WTC11 (cell line): Measurements from ENCODE around the gene VGF. TPM values are rescaled to one million over a fixed set of nuclear protein-coding genes. Genes with fewer than 3 reads are reported as not detected.

Experiments used
- ATAC-seq: fragments of 200-7000 bp; cut with Tn5 transposase; 2 replicates; pipeline ENCODE4 v1.10.0; 2021; ENCODE audit warnings: mild to moderate bottlenecking, moderate library complexity
- CTCF ChIA-PET: fragments of 300-600 bp; sonication (Branson Sonifier 250); formaldehyde crosslinking; loops from one replicate; lab custom pipeline; 2021; ENCODE audit warnings: antibody characterized with exemption; lab: Charles Lee
- POLR2A ChIA-PET: fragments of 350-600 bp; sonication (Branson Sonifier 250); formaldehyde crosslinking; loops from one replicate; lab custom pipeline; 2021; ENCODE audit warnings: antibody characterized with exemption; lab: Charles Lee
- DNase-seq: peaks from one replicate; pipeline ENCODE4 v3.0.0; 2021; ENCODE audit warnings: low spot score
- H3K27ac Mint-ChIP-seq: 2 replicates; pipeline ENCODE4 v1.8.0; 2021; ENCODE audit warnings: mixed read lengths
- H3K27me3 Mint-ChIP-seq: 2 replicates; pipeline ENCODE4 v1.8.0; 2021; ENCODE audit warnings: low read depth, mild to moderate bottlenecking, moderate library complexity, mixed read lengths
- H3K36me3 Mint-ChIP-seq: 2 replicates; pipeline ENCODE4 v1.8.0; 2021; ENCODE audit warnings: mixed read lengths
- H3K4me1 Mint-ChIP-seq: 2 replicates; pipeline ENCODE4 v1.8.0; 2022; ENCODE audit warnings: mixed read lengths
- H3K4me3 Mint-ChIP-seq: 2 replicates; pipeline ENCODE4 v1.8.0; 2021; ENCODE audit warnings: mild to moderate bottlenecking, moderate library complexity, mixed read lengths
- H3K9me3 Mint-ChIP-seq: 2 replicates; pipeline ENCODE4 v1.8.0; 2021; ENCODE audit warnings: mixed read lengths
- ATF2 ChIP-seq: sonication (generic); formaldehyde crosslinking; IDR thresholded peaks from 2 replicates; pipeline ENCODE4 v1.8.1; 2022; ENCODE audit warnings: low read depth, missing genetic modification reagents, borderline replicate concordance
- ATF3 ChIP-seq: sonication (generic); formaldehyde crosslinking; conservative IDR thresholded peaks from 2 replicates; pipeline ENCODE4 v1.8.1; 2022; ENCODE audit warnings: mild to moderate bottlenecking, missing genetic modification reagents
- CDX4 ChIP-seq: fragments of 250-450 bp; sonication (Bioruptor Pico); IDR thresholded peaks from 2 replicates; pipeline ENCODE4 v1.9.0; 2021; ENCODE audit warnings: moderate library complexity, mild to moderate bottlenecking, inconsistent platforms, borderline replicate concordance
- ETV6 ChIP-seq: sonication (generic); formaldehyde crosslinking; IDR thresholded peaks from 2 replicates; pipeline ENCODE4 v1.8.1; 2022; ENCODE audit warnings: mild to moderate bottlenecking, missing genetic modification reagents
- FOXJ3 ChIP-seq: sonication (generic); formaldehyde crosslinking; IDR thresholded peaks from 2 replicates; pipeline ENCODE4 v1.9.0; 2021; ENCODE audit warnings: missing genetic modification reagents, mild to moderate bottlenecking, borderline replicate concordance
- FOXP4 ChIP-seq: sonication (generic); formaldehyde crosslinking; IDR thresholded peaks from 2 replicates; pipeline ENCODE4 v1.8.0; 2022; ENCODE audit warnings: mild to moderate bottlenecking, missing genetic modification reagents
- JUN ChIP-seq: sonication (generic); formaldehyde crosslinking; IDR thresholded peaks from 2 replicates; pipeline ENCODE4 v1.8.0; 2023; ENCODE audit warnings: mild to moderate bottlenecking, missing genetic modification reagents
- MLX ChIP-seq: sonication (generic); formaldehyde crosslinking; IDR thresholded peaks from 2 replicates; pipeline ENCODE4 v1.8.1; 2023; ENCODE audit warnings: mild to moderate bottlenecking, missing genetic modification reagents, moderate library complexity
- NFATC4 ChIP-seq: fragments of 250-450 bp; sonication (Bioruptor Pico); IDR thresholded peaks from 2 replicates; pipeline ENCODE4 v1.9.0; 2021; ENCODE audit warnings: mild to moderate bottlenecking
- SMAD3 ChIP-seq: sonication (generic); formaldehyde crosslinking; IDR thresholded peaks from 2 replicates; pipeline ENCODE4 v1.8.0; 2022; ENCODE audit warnings: missing genetic modification reagents, mild to moderate bottlenecking, borderline replicate concordance
- SOX15 ChIP-seq: fragments of 250-450 bp; sonication (Bioruptor Pico); IDR thresholded peaks from 2 replicates; pipeline ENCODE4 v1.9.0; 2021; ENCODE audit warnings: mild to moderate bottlenecking
- STAT6 ChIP-seq: sonication (generic); formaldehyde crosslinking; conservative IDR thresholded peaks from 2 replicates; pipeline ENCODE4 v1.8.1; 2023; ENCODE audit warnings: mild to moderate bottlenecking, low read depth, missing genetic modification reagents, moderate library complexity
- TCF7 ChIP-seq: sonication (generic); formaldehyde crosslinking; IDR thresholded peaks from 2 replicates; pipeline ENCODE4 v1.8.0; 2022; ENCODE audit warnings: mild to moderate bottlenecking, low read depth, missing genetic modification reagents, moderate library complexity
- TEAD1 ChIP-seq: sonication (generic); formaldehyde crosslinking; IDR thresholded peaks from 2 replicates; pipeline ENCODE4 v1.8.0; 2022; ENCODE audit warnings: mild to moderate bottlenecking, missing genetic modification reagents
- TEAD4 ChIP-seq: sonication (generic); formaldehyde crosslinking; IDR thresholded peaks from 2 replicates; pipeline ENCODE4 v1.8.0; 2022; ENCODE audit warnings: mild to moderate bottlenecking, missing genetic modification reagents
- ZBTB21 ChIP-seq: sonication (generic); formaldehyde crosslinking; IDR thresholded peaks from 2 replicates; pipeline ENCODE4 v1.8.1; 2023; ENCODE audit warnings: mild to moderate bottlenecking, missing genetic modification reagents, borderline replicate concordance
- ZNF121 ChIP-seq: sonication (generic); formaldehyde crosslinking; IDR thresholded peaks from 2 replicates; pipeline ENCODE4 v1.8.0; 2023; ENCODE audit warnings: missing genetic modification reagents
- ZNF138 ChIP-seq: sonication (generic); formaldehyde crosslinking; conservative IDR thresholded peaks from 2 replicates; pipeline ENCODE4 v1.8.1; 2022; ENCODE audit warnings: mild to moderate bottlenecking, moderate library complexity, missing genetic modification reagents
- ZNF219 ChIP-seq: sonication (generic); formaldehyde crosslinking; IDR thresholded peaks from 2 replicates; pipeline ENCODE4 v1.8.0; 2023; ENCODE audit warnings: missing genetic modification reagents, mild to moderate bottlenecking, borderline replicate concordance
- ZNF232 ChIP-seq: sonication (generic); formaldehyde crosslinking; IDR thresholded peaks from 2 replicates; pipeline ENCODE4 v1.8.0; 2022; ENCODE audit warnings: mild to moderate bottlenecking, missing genetic modification reagents
- ZNF317 ChIP-seq: sonication (generic); formaldehyde crosslinking; IDR thresholded peaks from 2 replicates; pipeline ENCODE4 v1.8.1; 2023; ENCODE audit warnings: low read depth, mild to moderate bottlenecking, moderate library complexity, missing genetic modification reagents, borderline replicate concordance
- ZNF425 ChIP-seq: fragments of 250-450 bp; sonication (Bioruptor Pico); conservative IDR thresholded peaks from 2 replicates; pipeline ENCODE4 v1.9.0; 2021; ENCODE audit warnings: mild to moderate bottlenecking
- total RNA-seq: library from RNA; stranded (reverse); gene quantifications from 3 replicates; pipeline ENCODE4 v1.2.3, GENCODE V29; 2021

VGF gene
- total RNA-seq, 1 experiment from 2014 or later: 5.2 TPM

GRCh38 chr7:101169110-101169837 lies 3.9 kb upstream of the VGF start:
- DNase-seq (no peak), ATAC-seq (no peak)
- Mint-ChIP-seq H3K27ac (no peak overlapping the region), H3K27me3 (peaks cover 98% of the 10 kb centered on the region), H3K36me3 (no peaks in the 10 kb centered on the region), H3K4me3 (peak overlapping the region; percentile 74), H3K4me1 (peaks cover 72% of the 10 kb centered on the region), H3K9me3 (no peaks in the 10 kb centered on the region)
- POLR2A ChIA-PET: no interaction called here
- TF ChIP-seq ZNF138: no peak
- TF ChIP-seq SMAD3: no peak
- TF ChIP-seq TCF7 (CRISPR knock-in tag): no peak
- no peak for TF ChIP-seq ZNF232
- TF ChIP-seq ZNF219: no peak
- TF ChIP-seq ZNF121 (CRISPR knock-in tag): no peak
- no peak for TF ChIP-seq ZNF317 (CRISPR knock-in tag)
- TF ChIP-seq TEAD1: no peak
- TF ChIP-seq NFATC4 (CRISPR knock-in tag): no peak
- no peak for TF ChIP-seq MLX (CRISPR knock-in tag)
- no peak for TF ChIP-seq TEAD4 (CRISPR knock-in tag)
- TF ChIP-seq JUN (CRISPR knock-in tag): no peak
- no peak for TF ChIP-seq FOXJ3 (CRISPR knock-in tag)
- TF ChIP-seq FOXP4 (CRISPR knock-in tag): no peak
- no peak for TF ChIP-seq CDX4 (CRISPR knock-in tag)
- CTCF ChIA-PET: interaction anchor here (0.6 to 9.0 kb wide), 11 partner anchors 13 to 276 kb away, joined by 3 to 103 read pairs (median 4); partner anchors contain the start of gene ZNHIT1

GRCh38 chr7:101168412-101169049 lies 3.2 kb upstream of the VGF start:
- Mint-ChIP-seq H3K4me1 (peaks cover 68% of the 10 kb centered on the region), H3K36me3 (no peaks in the 10 kb centered on the region), H3K27me3 (peaks cover 95% of the 10 kb centered on the region), H3K27ac (no peak overlapping the region), H3K9me3 (no peaks in the 10 kb centered on the region), H3K4me3 (peak overlapping the region; percentile 81)
- CTCF ChIA-PET: interaction anchor here (0.6 to 9.0 kb wide), 17 partner anchors 12 to 1226 kb away, joined by 3 to 103 read pairs (median 4); partner anchors contain the start of genes ACHE and ZNHIT1
- no peak for DNase-seq
- ATAC-seq: no peak
- POLR2A ChIA-PET: interaction anchor here (1.2 kb wide), 1 partner anchor 68 kb away, joined by 4 read pairs; no protein-coding TSS in a partner anchor
- no peak for TF ChIP-seq ATF2 (CRISPR knock-in tag)
- no peak for TF ChIP-seq NFATC4 (CRISPR knock-in tag)
- no peak for TF ChIP-seq ZBTB21 (CRISPR knock-in tag)
- TF ChIP-seq ZNF219: no peak
- TF ChIP-seq ETV6 (CRISPR knock-in tag): no peak
- no peak for TF ChIP-seq SOX15 (CRISPR knock-in tag)
- TF ChIP-seq STAT6 (CRISPR knock-in tag): no peak
- TF ChIP-seq ATF3 (CRISPR knock-in tag): no peak
- TF ChIP-seq ZNF425 (CRISPR knock-in tag): no peak
